Measurements from ENCODE around the gene TBC1D30.
"Not testable (repeated sequence)": the region's sequence is repeated elsewhere in the genome, so short reads cannot be mapped to it uniquely, and the experiment has no call there.

The TBC1D30 gene

DNA sequence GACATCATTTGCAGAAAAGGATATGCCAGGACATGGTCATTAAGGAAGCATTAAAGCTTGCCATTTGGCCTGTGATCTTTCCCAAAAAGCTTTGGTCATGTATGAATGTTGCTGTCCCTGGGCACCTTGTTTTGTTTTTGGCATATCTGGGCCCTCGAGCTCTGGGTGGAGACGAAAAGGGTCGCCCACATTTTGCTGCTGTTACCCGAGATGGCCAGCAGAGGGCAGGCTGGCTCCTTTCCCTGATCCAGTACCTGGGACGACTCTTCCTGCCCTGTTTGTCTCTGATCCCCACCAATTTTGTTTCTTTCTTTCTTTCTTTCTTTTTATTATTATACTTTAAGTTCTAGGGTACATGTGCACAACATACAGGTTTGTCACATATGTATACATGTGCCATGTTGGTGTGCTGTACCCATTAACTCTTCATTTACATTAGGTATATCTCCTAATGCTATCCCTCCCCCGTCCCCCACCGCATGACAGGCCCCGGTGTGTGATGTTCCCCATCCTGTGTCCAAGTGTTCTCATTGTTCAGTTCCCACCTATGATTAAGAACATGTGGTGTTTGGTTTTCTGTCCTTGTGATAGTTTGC is 22.2 kb upstream of the TBC1D30 start:
- DNase-seq (ENCODE audit: low read depth in 3 of 3) = peak in 2 of 3 experiments; percentile 15 to 18

DNA sequence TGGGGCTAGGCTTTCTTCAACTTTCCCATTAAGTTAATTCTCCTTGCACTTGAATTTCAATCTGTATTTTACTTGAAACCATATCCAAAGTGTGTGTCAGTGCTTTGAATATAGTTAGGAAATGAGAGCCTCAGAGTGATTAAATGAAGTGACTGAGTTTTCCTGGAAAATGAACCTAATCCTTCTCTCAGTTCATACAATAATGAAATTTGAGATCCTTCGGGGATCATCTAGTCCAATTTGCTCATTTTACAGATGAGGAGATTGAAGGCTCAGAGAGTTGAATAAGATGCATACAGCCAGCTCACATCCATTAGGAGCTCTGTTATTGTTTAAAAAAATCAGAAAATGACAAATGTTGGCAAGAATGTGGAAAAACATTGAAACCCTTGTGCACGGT is 18.3 kb upstream of the TBC1D30 start:
- no peak for DNase-seq (ENCODE audit: low read depth in 3 of 3)

DNA sequence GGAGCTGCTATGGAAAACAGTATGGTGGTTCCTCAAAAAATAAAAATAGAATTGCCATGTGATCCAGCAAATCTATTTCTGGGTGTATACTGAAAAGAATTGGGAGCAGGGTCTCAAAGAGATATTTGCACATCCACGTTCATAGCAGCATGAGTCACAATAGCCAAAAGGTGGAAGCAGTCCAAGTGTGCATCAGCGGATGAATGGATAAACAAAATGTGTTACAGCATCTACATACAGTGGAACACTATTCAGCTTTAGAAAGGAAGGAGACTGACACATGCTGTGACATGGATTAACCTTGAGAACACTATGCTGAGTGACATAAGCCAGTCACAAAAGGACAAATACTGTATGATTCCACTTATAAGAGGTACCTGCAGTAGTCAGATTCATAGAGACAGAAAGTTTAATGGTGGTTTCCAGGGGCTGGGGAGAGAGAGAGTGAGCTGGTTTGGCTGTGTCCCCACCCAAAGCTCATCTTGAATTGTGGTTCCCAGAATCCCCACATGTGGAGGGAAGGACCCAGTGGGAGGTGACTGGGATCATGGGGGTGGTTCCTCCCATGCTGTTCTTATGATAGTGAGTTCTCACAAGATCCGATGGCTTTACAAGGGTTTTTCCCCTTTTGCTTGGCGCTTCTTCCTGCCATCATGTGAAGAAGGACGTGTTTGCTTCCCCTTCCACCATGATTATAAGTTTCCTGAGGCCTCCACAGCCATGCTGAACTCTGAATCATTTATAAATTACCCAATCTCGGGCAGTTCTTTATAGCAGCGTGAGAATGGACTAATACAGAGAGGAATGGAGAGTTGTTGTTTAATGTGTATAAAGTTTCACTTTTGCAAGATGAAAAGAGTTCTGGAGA is 17.6 kb upstream of the TBC1D30 start:
- no peak for DNase-seq (ENCODE audit: low read depth in 3 of 3)

DNA sequence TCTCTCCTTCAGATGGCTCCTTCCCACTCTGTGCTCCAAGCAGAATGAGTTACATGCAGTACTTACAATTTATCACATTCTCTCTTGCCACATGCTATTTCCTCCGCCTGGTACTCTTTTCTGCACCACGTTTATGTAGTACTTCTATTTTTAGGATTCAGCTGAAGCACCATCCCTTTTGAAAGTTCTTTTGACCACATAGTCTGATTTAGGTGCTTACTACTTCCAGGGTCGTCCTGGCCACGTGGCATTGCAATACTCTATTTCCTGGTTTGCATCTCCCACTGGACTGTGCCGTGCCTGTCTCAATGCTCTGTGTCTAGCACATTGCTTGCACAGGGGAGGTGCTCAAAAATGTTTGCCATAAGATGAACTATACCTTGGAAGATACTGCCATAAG is 16.3 kb upstream of the TBC1D30 start:
- no peak for DNase-seq (ENCODE audit: low read depth in 3 of 3)

DNA sequence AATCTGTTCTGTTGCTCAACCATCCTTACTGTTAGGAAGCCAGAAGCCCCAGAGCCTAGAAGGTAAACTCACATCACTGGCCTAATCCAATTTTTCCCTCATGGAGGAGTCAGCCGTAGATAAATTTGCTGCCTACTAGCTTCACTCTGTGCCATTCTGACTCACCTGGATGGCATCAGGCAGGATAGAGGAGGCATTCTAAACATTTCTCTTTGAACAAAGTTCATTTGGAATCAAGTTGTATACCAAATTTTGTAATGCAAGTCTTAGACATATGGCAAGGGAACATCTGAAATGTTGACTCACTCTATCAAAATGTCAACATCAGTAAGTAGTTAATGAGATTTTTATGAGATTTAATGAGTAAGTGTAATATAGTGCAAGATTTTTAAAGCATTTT is 13.6 kb upstream of the TBC1D30 start:
- DNase-seq (ENCODE audit: low read depth in 3 of 3) = no peak

DNA sequence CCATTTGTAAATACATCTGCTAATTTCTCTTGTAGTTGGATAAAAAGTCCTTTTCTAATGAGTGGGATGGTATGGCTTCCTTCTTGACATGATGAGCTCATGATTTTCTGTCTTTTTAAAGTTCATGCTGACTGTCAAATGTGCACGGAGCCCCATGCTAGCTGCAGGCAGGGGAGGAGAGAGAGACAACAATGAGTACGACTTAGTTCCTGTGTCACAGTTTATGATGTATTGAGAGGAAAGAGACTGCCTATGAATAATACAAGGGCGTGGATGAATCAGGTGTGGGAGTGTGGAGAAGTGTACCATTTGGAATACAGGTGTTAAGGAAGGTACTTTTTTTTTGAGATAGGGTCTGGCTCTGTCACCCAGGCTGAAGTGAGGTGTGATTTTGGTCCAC is 10.7 kb upstream of the TBC1D30 start:
- DNase-seq (ENCODE audit: low read depth in 3 of 3) = no peak

DNA sequence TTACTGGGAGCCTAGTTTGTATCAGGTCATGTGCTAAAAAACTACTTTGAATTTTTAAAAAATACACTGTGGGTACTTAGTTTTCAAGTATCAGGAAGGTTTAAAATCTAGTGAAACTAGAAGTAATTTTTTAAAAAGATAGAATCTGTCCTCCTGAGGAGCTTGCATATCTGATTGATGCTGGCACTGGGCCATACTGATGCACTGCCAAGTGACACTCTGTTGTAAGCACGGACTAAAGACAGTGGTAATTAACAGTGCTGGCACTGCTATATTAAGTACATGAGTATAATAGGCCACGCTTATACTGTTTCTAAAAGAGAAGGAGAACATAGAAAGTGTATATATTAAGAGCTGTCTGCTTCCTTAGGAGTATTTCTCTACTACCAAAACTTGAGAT is 10.0 kb upstream of the TBC1D30 start:
- no peak for DNase-seq (ENCODE audit: low read depth in 3 of 3)

DNA sequence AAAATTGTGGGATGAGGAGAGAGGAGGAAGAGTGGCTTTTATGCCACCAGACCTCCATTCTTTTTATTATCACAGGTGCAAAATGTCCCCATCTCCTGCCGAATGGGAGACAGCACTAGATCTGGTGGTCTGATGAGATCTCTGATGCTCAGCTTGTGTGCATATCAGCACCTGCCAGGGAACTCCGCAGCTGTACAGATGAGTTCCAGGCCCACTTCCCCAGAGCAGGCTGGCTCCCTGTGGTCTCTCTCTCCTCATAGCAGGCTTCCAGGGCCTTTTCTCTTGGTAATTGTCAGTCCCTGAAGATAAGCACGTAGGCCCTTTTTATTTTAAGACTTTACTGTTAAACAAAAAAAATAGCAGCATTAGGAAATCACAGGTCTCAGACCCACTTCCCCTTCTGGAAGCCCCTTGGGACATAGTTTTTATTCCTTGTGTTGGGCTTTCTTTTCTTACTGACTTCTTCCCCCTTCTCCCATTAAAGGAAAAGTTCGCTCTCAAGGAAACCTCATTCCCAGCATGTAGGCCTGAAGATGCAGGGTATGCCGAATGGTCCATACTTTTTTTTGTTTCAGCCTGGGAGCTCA is 4.5 kb upstream of the TBC1D30 start:
- DNase-seq (ENCODE audit: low read depth in 3 of 3) = no peak

DNA sequence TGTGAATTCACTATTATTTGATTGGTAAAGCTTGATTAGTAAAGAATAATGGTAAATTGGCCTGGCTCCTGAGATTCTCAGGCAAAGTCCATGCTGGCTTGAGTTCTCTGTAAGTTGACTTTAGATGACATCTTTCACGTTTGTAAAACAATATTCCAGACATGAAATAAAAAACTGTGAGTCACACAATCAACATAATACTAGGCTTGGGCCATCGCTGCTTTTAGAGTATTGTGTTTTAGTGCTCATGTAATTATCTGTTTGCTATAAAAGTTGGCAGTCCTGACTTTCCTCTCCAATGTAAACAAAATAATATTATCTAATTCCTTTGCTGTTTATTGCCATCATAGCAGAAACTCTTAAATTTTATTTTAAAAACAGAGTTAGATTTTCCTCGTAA is 3.9 kb upstream of the TBC1D30 start:
- no peak for DNase-seq (ENCODE audit: low read depth in 3 of 3)

DNA sequence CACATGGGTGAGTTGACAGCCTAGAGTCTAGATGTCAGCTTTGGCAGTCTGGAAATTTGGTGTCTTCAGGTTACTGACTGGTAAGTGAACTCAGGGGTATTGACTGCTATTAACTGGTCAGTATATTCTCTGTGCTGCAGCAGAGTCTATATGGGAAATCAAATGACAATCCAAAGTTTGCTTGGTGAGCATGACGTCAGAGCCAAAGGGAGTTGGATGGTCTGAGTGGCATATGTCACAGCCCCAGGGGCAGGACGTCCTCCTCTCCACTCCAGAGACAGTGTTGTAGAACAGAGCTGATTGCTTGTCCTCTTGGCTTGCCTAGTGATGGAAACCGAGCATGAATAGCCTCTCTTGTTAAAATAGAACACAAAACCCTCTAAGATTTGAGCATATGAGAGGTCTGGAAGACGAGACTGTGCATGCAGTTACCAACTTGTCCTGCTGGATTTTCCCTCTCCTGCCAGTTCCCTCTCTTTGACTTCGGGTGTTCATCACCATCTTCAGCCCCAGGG is 3.3 kb upstream of the TBC1D30 start:
- no peak for DNase-seq (ENCODE audit: low read depth in 3 of 3)

DNA sequence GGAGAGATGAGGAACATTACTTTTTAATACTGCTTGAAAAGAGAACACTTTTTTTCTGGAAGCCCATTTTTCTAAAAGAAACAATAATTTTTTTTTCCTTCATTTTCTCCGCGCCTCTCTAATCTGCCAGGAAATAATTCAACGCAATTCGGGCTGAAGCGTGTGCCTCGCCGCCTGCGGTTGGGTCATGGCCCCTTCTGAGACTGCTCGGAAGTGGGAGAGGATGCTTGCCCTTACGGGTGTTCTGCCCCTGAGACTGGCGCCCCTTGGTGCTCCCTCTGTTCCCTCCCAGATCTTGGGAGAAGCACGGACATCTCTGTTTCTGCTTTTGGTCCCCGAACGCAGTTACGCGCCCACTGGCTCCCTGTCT is 332 bp upstream of the TBC1D30 start:
- DNase-seq (ENCODE audit: low read depth in 3 of 3) = no peak

DNA sequence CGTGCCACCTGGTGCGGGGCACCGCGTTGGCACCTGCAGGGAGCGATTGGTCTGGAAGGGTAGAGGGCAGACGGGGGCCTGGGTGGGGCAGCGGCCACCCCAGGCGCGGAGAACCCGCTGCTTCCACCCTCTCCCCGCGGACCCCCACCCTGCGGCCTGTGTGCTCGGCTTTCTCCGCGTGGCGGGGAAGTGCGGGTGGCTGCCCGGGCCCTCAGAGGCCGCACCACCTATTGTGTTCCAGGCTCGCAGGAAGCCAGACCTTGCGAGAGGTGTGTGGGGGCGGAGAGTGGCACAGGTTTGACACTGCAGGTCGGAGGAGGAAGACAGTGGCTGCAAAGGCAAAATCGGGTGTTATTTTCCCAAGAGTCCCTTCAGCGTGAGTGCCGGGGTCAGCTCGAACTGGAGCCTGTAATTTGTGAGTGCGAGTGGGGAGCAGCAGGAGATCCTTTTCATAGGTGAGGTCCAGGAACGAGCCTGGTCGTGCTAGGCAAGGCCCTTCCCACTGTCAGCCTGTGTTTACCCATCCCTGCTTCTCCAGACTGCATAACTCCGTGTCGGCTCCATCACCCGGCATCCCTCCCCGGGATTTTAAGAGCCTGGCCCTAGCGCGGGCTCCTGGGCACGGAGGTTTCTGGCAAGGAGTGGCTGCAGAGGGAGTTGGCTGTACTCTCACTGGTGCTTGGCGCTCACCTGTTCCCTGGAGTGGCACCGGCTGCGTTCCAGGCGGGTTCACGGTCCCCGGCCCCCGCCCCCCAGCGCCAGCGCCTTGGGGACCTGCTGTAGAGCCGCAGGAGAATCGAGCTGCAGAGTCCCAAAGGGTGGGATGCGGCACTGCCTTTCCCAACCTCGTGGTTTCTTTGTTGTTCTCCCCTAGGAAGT is 935 bp downstream of the TBC1D30 start:
- DNase-seq (ENCODE audit: low read depth in 3 of 3) = no peak

DNA sequence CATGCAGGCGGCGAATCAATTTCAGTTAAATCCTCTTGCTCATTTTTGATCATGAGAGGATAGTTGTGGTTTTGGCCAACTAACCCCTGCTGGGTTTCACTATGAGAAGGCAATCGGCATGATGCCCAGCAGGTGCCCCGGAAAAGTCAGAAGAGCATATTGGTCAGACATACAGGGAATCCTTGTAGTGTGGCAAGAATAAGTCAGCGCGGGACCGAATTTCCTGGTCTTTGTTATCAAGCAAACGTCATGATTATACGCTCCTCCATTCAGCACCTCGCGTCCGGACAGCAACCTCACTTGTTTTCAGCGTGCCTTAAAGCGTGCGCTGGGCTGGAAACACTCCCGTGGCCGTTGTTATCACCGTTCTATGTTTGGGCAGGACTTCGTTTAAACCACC is 1.8 kb downstream of the TBC1D30 start:
- no peak for DNase-seq (ENCODE audit: low read depth in 3 of 3)

DNA sequence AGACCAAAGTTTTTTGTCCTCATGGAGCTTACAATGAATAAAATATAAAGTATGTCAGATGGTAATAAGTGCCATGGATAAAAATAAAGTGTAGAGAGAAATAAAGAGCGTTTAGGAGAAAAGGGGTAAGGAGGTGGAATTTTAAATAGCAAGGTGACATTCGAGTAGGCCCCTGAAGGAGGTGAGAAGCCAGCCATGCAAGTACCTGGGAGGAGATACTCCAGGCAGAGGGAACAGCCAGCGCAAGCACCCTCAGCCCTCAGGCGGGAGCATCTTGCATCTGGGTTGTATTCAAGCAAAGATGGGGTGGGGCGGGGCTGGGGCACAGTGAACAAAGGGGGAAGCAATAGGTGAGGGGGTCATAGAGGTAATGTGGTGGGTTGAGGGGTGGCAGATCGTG is 4.3 kb downstream of the TBC1D30 start:
- DNase-seq (ENCODE audit: low read depth in 3 of 3) = no peak

DNA sequence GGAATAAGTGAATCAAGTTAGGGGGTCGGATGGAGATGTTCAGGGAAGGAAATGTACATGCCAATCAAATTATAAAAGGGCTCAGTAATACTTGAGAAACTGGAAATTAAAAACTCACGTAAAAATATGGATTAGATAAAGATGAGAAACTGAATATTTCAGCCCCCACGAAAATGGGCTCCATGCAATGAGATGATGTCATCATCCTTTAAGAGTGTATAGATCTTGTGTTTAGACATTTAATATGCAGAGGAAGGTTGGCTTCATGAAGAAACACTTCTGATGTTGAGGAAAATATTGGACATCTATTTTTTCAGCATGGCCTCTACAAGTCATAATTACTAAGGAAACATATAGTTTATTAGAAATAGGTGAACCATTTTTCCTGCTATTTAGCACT is 9.5 kb downstream of the TBC1D30 start:
- DNase-seq (ENCODE audit: low read depth in 3 of 3) = no peak

DNA sequence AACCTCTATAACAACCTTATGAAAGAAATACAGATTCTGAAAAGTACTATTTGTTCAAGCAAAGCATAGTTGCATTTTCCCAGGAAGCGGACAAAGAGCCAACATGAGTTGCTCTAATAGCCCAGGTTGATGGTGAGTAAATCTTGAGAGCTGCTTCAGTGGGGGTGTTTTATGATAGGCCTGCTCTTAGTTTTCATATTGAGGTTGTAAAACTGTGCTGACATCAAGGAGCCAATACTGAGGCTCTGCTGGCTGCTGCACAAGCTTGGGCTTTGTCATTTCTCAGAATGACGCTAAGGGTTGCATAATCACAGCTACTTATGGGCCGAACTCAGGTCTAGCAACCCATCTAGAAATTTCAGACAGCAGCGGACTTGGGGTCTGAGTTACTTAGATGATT is 11.5 kb downstream of the TBC1D30 start:
- no peak for DNase-seq (ENCODE audit: low read depth in 3 of 3)

DNA sequence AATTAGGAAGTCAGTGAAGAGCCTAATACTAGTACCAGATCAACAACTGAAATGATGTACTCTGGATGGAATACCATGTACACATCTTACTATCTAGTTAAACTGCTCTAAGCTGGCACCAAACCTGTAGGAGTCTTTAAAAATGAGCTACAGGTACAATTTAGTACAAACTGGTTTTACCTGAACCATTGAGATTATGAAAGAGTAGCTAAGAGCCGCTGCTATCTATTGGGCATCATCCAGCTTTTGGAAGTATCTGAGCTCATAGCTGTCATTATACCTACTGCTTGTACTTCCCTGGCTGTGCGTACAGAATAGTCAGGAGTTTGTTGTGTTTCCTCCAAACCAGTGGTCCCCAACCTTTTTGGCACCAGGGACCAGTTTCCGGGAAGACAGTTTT is 12.4 kb downstream of the TBC1D30 start:
- DNase-seq (ENCODE audit: low read depth in 3 of 3) = no peak

DNA sequence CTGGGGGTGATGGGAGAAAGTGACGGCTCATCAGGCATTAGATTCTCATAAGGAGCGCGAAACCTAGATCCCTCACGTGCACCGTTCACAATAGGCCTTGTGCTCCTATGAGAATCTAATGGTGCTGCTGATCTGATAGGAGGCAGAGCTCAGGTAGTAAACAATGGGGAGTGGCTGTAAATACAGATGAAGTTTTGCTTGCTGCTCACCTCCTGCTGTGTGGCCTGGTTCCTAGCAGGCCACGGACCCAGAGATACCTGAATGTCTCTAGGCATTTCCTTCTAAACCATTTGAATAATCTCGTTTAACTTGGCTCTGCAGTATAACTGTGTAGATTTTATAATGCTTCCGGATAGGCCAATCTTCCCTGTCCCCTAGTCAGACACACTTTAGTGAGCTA is 13.0 kb downstream of the TBC1D30 start:
- DNase-seq (ENCODE audit: low read depth in 3 of 3) = no peak

DNA sequence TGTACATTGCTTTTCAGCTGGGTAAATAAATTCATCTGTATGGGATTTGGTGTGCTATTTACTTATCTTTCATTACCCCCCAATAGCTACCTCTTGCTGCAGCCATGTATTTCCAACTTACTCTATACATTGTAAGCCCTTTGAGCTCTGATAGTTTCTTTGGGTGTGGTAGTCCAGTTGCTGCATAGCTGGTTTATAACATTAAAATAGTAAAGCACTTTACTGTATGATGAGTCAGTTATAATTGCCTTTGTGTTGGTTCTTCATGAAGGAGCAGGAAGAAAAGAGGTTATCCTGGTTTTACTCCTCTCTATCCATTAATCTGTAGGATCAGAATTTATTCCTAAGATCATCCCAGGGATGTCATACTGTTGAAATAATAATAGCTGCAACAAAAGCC is 15.7 kb downstream of the TBC1D30 start:
- DNase-seq (ENCODE audit: low read depth in 3 of 3) = no peak

DNA sequence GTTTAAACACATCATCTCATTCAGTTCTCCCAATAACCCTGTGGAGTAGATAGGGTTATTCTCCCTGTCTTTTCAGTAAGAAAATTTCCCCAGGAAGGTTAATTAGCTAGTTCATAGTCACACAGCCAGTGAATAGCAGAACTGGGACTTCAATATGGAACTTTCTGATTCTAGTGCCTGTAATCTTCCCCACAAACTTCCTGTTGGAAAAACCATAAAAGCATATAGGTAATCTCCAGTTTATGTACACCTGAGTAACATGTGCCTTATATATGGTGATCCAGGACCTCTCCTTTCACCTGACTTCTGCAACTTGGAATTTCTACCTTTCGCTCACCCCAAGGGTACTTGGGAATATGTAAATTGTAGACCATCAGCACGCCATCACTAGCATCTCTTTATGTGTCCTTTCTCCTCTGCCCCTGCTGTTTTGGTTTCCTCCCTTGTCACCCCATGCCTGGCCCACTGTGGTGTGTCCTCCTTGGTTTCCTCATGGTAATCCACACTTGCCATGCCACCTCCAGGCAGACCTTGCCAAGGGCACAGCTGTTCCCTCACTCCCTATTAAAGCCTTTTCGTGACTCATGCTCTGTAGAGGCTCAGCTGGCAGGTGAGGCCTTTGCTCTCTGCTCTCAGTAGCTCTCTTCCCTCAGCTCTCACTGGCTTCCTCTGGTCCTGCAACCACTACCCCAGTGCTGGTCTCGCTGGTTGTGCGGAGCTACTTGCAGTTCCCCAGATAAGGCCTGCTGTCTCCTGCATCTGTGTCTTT is 16.7 kb downstream of the TBC1D30 start:
- DNase-seq (ENCODE audit: low read depth in 3 of 3) = no peak

DNA sequence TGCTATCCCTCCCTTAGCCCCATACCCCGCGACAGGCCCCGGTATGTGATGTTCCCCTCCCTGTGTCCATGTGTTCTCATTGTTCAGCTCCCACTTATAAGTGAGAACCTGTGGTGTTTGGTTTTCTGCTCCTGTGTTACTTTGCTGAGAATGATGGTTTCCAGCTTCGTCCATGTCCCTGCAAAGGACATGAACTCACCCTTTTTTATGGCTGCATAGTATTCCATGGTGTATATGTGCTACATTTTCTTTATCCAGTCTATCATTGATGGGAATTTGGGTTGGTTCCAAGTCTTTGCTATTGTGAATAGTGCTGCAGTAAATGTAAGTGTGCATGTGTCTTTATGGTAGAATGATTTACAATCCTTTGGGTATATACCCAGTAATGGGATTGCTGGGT is 24.0 kb downstream of the TBC1D30 start:
- not testable (repeated sequence) for DNase-seq (ENCODE audit: low read depth in 3 of 3)
